IMR-90 (cell line): ENCODE measurements around the gene DSCAM. TPM values are rescaled to one million over a fixed set of nuclear protein-coding genes. Genes with fewer than 3 reads are reported as not detected.
A peak's percentile ranks its signal among the peaks of the same experiment; 100 is the strongest.

Source experiments
- ATAC-seq: fragments of 200-7000 bp; cut with Tn5 transposase; 2 replicates; pipeline ENCODE4 v1.9.1; 2020; ENCODE audit warnings: low read depth, mild to moderate bottlenecking, moderate library complexity
- BruUV-seq: library from RNA; stranded (reverse); fragments of 400-500 nt; replicated peaks from 2 replicates; lab custom pipeline; 2021; lab: Mats Ljungman, UMichigan
- CTCF ChIA-PET: fragments of 300-600 bp; formaldehyde crosslinking; extraction: SDS; loops from one replicate; lab custom pipeline; 2021; ENCODE audit warnings: antibody characterized with exemption; lab: Yijun Ruan, JAX
- POLR2A ChIA-PET: fragments of 300-600 bp; sonication (Branson Sonifier 250); formaldehyde crosslinking; loops from one replicate; lab custom pipeline; 2022; ENCODE audit warnings: antibody characterized with exemption; ENCODE audit not compliant: unreplicated experiment; lab: Charles Lee
- DNase-seq: peaks from one replicate; pipeline ENCODE4 v3.0.0; 2013
- H2AFZ ChIP-seq: replicated peaks from 2 replicates; pipeline ENCODE3; 2013; ENCODE audit warnings: low read length, mild to moderate bottlenecking; ENCODE audit not compliant: poor library complexity
- H2AK5ac ChIP-seq: 2 replicates; pipeline ENCODE4 v1.6.1; 2013; ENCODE audit warnings: low read depth, low read length, inconsistent platforms
- H2AK9ac ChIP-seq: replicated peaks from 2 replicates; pipeline ENCODE3; 2013; ENCODE audit warnings: mild to moderate bottlenecking, low read depth, low read length, moderate library complexity; ENCODE audit not compliant: poor library complexity
- H2BK120ac ChIP-seq: 2 replicates; pipeline ENCODE4 v1.6.1; 2013; ENCODE audit warnings: low read depth, low read length, inconsistent platforms
- H2BK15ac ChIP-seq: 3 replicates; pipeline ENCODE4 v1.6.1; 2013; ENCODE audit warnings: low read depth, low read length, inconsistent platforms
- H2BK20ac ChIP-seq: 2 replicates; pipeline ENCODE4 v1.6.1; 2013; ENCODE audit warnings: low read depth, mild to moderate bottlenecking, inconsistent platforms, low read length, moderate library complexity
- H2BK5ac ChIP-seq: 2 replicates; pipeline ENCODE4 v1.6.1; 2013; ENCODE audit warnings: mild to moderate bottlenecking, low read depth, low read length, inconsistent platforms; ENCODE audit not compliant: poor library complexity, severe bottlenecking
- H3K14ac ChIP-seq: replicated peaks from 2 replicates; pipeline ENCODE4 v1.6.1; 2013; ENCODE audit warnings: low read depth, low read length, inconsistent platforms
- H3K18ac ChIP-seq: 2 replicates; pipeline ENCODE4 v1.6.1; 2013; ENCODE audit warnings: low read depth, low read length, control low read depth
- H3K23ac ChIP-seq: 2 replicates; pipeline ENCODE4 v1.6.1; 2013; ENCODE audit warnings: low read depth, low read length, inconsistent platforms
- H3K27ac ChIP-seq: 2 replicates; pipeline ENCODE4 v1.5.1; 2013; ENCODE audit warnings: mild to moderate bottlenecking, control low read depth, low read length; ENCODE audit not compliant: insufficient read depth
- H3K27me3 ChIP-seq: 2 replicates; pipeline ENCODE4 v1.6.1; 2013; ENCODE audit warnings: low read length; ENCODE audit not compliant: control insufficient read depth, insufficient read depth
- H3K36me3 ChIP-seq: 2 replicates; pipeline ENCODE4 v1.6.1; 2013; ENCODE audit warnings: low read length, mixed read lengths; ENCODE audit not compliant: control insufficient read depth, insufficient read depth
- H3K4ac ChIP-seq: 2 replicates; pipeline ENCODE4 v1.6.1; 2013; ENCODE audit warnings: low read depth, low read length, inconsistent platforms
- H3K4me1 ChIP-seq: 2 replicates; pipeline ENCODE4 v1.6.1; 2013; ENCODE audit warnings: low read length, mixed read lengths; ENCODE audit not compliant: control insufficient read depth, insufficient read depth
- H3K4me2 ChIP-seq: 2 replicates; pipeline ENCODE4 v1.6.1; 2013; ENCODE audit warnings: low read depth, mild to moderate bottlenecking, control low read depth, low read length, moderate library complexity
- H3K4me3 ChIP-seq: 2 replicates; pipeline ENCODE4 v1.5.1; 2013; ENCODE audit warnings: low read depth, mild to moderate bottlenecking, control low read depth, low read length, moderate library complexity; ENCODE audit not compliant: insufficient read depth
- H3K56ac ChIP-seq: 2 replicates; pipeline ENCODE4 v1.6.1; 2013; ENCODE audit warnings: low read length, inconsistent platforms; ENCODE audit not compliant: insufficient read depth; ENCODE audit errors: extremely low read depth
- H3K79me1 ChIP-seq, 2 experiments: 2 replicates each; pipeline ENCODE4 v1.6.1; 2013; ENCODE audit warnings: low read length in 2 of 2, inconsistent platforms in 1 of 2, low read depth in 1 of 2
- H3K9ac ChIP-seq: 2 replicates; pipeline ENCODE4 v1.6.1; 2013; ENCODE audit warnings: low read depth, low read length, control low read depth
- H3K9me1 ChIP-seq: 2 replicates; pipeline ENCODE4 v1.6.1; 2013; ENCODE audit warnings: low read length, inconsistent platforms; ENCODE audit not compliant: insufficient read depth
- H3K9me3 ChIP-seq: 2 replicates; pipeline ENCODE4 v1.6.1; 2013; ENCODE audit warnings: low read length; ENCODE audit not compliant: control insufficient read depth, insufficient read depth
- H4K20me1 ChIP-seq: 2 replicates; pipeline ENCODE4 v1.6.1; 2013; ENCODE audit warnings: low read length, inconsistent platforms; ENCODE audit not compliant: insufficient read depth
- H4K5ac ChIP-seq: 2 replicates; pipeline ENCODE4 v1.6.1; 2013; ENCODE audit warnings: mild to moderate bottlenecking, low read depth, low read length, control low read depth
- H4K8ac ChIP-seq, 2 experiments: 2 replicates each; pipeline ENCODE4 v1.6.1; 2013; ENCODE audit warnings: low read depth in 2 of 2, low read length in 2 of 2, control low read depth in 1 of 2, inconsistent platforms in 1 of 2
- H4K91ac ChIP-seq: 2 replicates; pipeline ENCODE4 v1.6.1; 2013; ENCODE audit warnings: low read depth, low read length, inconsistent platforms; ENCODE audit not compliant: insufficient read depth
- CHD1 ChIP-seq: IDR thresholded peaks from 2 replicates; pipeline ENCODE4 v1.6.1; 2012; ENCODE audit warnings: low read depth, low read length, improper control_type of control experiment
- FOS ChIP-seq: fragments of 150-350 bp; IDR thresholded peaks from 2 replicates; pipeline ENCODE4 v1.6.1; 2016; ENCODE audit warnings: low read depth, low read length
- MAFK ChIP-seq: IDR thresholded peaks from 2 replicates; pipeline ENCODE4 v1.6.1; 2012; ENCODE audit warnings: low read depth, low read length, improper control_type of control experiment
- SMC3 ChIP-seq: fragments of 150-350 bp; IDR thresholded peaks from 2 replicates; pipeline ENCODE4 v1.6.1; 2016; ENCODE audit warnings: low read depth, mild to moderate bottlenecking, antibody characterized with exemption, low read length, moderate library complexity
- whole genome bisulfite sequencing, 2 experiments: methylation state at CpG; one replicate each; pipeline versions ENCODE4 v1.1.5 to v1.1.7; 2013; ENCODE audit warnings: missing lambda C conversion rate in 2 of 2; ENCODE audit not compliant: insufficient read length in 1 of 2; ENCODE audit errors: extremely low coverage in 2 of 2; 5-methylcytosine and 5-hydroxymethylcytosine counted together
- dilution Hi-C: fragments of 300-500 bp; cut with HindIII; formaldehyde crosslinking; loops from one replicate; pipeline ENCODE4 v1.14.3; 2018; ENCODE audit warnings: low sequenced_read_pairs; ENCODE audit not compliant: unreplicated experiment
- in situ Hi-C: fragments of 300-500 bp; cut with MboI; formaldehyde crosslinking; loops from 3 replicates; pipeline ENCODE4 v1.14.3; 2019; ENCODE audit warnings: low sequenced_read_pairs, inconsistent platforms, mixed read lengths
- intact Hi-C: fragments of 100-400 bp; cut with micrococcal nuclease; formaldehyde crosslinking; loops from 2 replicates; pipeline ENCODE4 v1.10.0; 2022
- polyA plus RNA-seq, 3 experiments: library from polyadenylated mRNA; depleted of rRNA; stranded (reverse); fragments of >200 nt; gene quantifications; 2 replicates each; pipeline ENCODE4 v1.2.3, GENCODE V29; 2012; ENCODE audit warnings: low replicate concordance in 1 of 3
- total RNA-seq: library from RNA; depleted of rRNA; stranded (reverse); fragments of >200 nt; gene quantifications from 2 replicates; pipeline ENCODE4 v1.2.3, GENCODE V29; 2012

DSCAM gene
- total and polyA plus RNA-seq, 2 of the 4 experiments (the other 2 are of a cell fraction): under 0.01 to 0.02 TPM

DNA sequence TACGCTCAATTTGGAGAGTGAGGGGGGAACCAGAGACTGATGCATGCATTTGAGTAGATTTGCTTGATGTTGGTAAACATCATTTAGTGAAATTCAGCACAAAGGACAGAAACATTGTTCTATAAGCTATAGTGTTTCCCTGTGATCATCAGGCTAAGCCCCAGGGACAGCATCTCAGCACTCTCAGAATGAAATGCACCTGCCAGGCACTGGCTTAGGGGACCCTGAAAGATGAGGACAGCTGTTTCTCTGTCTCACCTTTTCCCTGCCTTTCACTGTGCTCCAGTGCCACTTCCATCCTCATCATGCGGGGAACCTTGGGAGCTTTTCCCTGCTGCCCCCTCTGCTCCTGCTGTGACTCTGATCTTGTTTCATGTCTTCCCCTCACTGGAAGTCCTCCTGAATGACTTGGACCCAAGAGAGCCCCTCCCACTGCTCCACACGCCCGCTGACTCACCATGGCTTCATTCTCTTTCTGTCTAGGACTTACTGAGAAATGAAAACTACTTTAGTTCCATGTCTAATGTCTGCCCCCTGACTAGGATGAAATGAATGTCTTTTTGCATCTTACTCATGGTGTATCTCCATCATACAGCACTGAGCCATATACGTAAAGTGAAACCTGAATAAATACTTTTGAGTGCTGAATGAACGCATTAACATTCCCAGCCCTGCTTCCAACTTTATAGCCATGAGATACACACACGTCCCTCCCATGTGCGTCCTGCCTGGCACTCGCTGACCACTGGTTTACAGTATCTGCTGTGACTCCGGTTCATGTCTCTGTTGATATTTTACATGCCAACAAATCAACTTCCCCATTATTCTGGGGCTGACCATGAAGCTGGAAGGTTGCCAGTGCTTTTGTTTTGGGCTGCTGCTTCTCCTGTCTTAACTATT is 797.7 kb downstream of the DSCAM start:
- WGBS, 2 experiments: 7% methylated on average over 3 of the region's 10 CpGs; no CpG with 5 or more reads in 1 of the 2 experiments
- ChIA-PET POLR2A (no interaction called here), CTCF (no interaction called here)
- no peak overlapping the region for H4K5ac ChIP-seq
- H3K9me1 ChIP-seq: no peaks in the 10 kb centered on the region
- intact Hi-C loops (no loop called here), in situ Hi-C loops (no loop called here), dilution Hi-C loops (no loop called here)
- no peak overlapping the region for H3K27ac ChIP-seq
- BruUV-seq: no TSS peak
- ATAC-seq (no peak), DNase-seq (peak; percentile 11)
- H2AK5ac ChIP-seq: no peak overlapping the region
- peak overlapping the region; percentile 5; the same call in 1 of the 2 replicates for H3K4me2 ChIP-seq
- TF ChIP-seq MAFK: no peak
- TF ChIP-seq CHD1: no peak
- no peak for TF ChIP-seq SMC3
- TF ChIP-seq FOS: no peak
- H3K9me3 ChIP-seq: peaks cover 25% of the 10 kb centered on the region
- H3K56ac ChIP-seq: no peak overlapping the region
- H3K18ac ChIP-seq: no peak overlapping the region
- H3K79me1 ChIP-seq: no peaks in the 10 kb centered on the region
- H4K20me1 ChIP-seq: no peaks in the 10 kb centered on the region
- no peak overlapping the region for H2AK9ac ChIP-seq
- H3K14ac ChIP-seq: no peak overlapping the region
- H4K91ac ChIP-seq: no peak overlapping the region
- H2BK5ac ChIP-seq: peak overlapping the region; percentile 17
- H3K4me1 ChIP-seq: no peaks in the 10 kb centered on the region
- no peak overlapping the region for H4K8ac ChIP-seq
- no peak overlapping the region for H2AFZ ChIP-seq
- no peaks in the 10 kb centered on the region for H3K36me3 ChIP-seq
- H3K27me3 ChIP-seq: no peaks in the 10 kb centered on the region
- H3K23ac ChIP-seq: no peak overlapping the region
- H2BK20ac ChIP-seq: no peak overlapping the region
- no peak overlapping the region for H2BK15ac ChIP-seq
- no peak overlapping the region for H3K4ac ChIP-seq
- H2BK120ac ChIP-seq: no peak overlapping the region
- no peak overlapping the region for H3K9ac ChIP-seq
- H3K4me3 ChIP-seq: no peak overlapping the region
